Astrocyte (in vitro differentiated cells and primary cell): ENCODE measurements around the gene MLPH.

Source experiments
- CTCF ChIP-seq: IDR thresholded peaks from 2 replicates; pipeline ENCODE4 v1.5.1; 2011; ENCODE audit warnings: low read depth, mild to moderate bottlenecking, inconsistent platforms, low read length, moderate library complexity; ENCODE audit not compliant: insufficient read depth
- EZH2 ChIP-seq: IDR thresholded peaks from 2 replicates; pipeline ENCODE4 v1.6.1; 2012; ENCODE audit warnings: mild to moderate bottlenecking, low read length, inconsistent platforms; ENCODE audit not compliant: insufficient read depth

DNA sequence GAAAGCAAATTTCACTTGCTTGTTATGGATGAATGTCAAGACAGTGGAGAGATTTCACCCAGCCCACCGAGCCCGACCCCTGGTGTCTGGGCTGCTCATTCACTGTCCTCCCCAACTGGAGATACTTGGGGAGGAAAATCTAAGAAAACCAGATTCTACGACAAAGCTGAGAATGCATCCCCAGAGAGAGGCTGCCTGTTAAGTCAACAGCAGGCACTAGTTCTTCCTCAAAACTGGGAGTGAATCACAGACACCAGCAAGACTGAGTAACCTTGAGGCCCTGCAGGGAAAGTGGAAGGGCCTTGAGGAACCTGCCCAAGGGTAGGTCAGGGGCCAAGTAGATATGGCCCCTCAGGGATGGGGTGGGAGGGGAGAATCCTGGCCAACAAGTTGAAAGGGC lies 34.2 kb upstream of the MLPH start:
- no peak for TF ChIP-seq CTCF
- no peak for TF ChIP-seq EZH2
